C4-2B (cell line): ENCODE measurements around the gene HAUS1.
"Not testable (repeated sequence)": the region's sequence is repeated elsewhere in the genome, so short reads cannot be mapped to it uniquely, and the experiment has no call there.

Experiments
- H3K27ac ChIP-seq: fragments of 450-650 bp; 2 replicates; pipeline ENCODE4 v1.5.1; 2017
- ZFX ChIP-seq: fragments of 450-650 bp; IDR thresholded peaks from 2 replicates; pipeline ENCODE4 v1.6.1; 2017
- TF ChIP-seq, protein P1 (sequence below): fragments of 450-650 bp; conservative IDR thresholded peaks from 2 replicates; pipeline ENCODE4 v1.5.1; 2017; ENCODE audit warnings: mild to moderate bottlenecking

HAUS1 gene

DNA sequence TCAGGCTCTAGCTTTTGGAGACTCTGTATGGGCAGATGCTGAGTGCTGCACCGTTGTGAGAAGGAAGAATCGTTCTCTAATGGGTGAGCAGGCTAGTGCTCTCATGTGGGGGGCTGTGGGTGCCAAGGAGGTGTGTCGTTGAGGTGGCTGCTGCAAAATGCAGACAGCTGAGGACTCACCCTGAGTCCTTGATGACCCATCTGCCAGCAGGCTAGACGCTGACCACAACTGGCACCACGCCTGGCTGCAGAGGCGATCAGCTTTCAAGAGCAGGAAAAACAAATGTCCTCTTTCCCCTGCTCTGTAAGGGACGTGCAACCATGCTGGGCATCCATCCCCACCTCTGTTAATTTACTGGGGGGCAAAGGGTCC, 48.2 kb downstream of the HAUS1 start:
- no peak for TF ChIP-seq ZFX
- TF ChIP-seq, protein P1, sequence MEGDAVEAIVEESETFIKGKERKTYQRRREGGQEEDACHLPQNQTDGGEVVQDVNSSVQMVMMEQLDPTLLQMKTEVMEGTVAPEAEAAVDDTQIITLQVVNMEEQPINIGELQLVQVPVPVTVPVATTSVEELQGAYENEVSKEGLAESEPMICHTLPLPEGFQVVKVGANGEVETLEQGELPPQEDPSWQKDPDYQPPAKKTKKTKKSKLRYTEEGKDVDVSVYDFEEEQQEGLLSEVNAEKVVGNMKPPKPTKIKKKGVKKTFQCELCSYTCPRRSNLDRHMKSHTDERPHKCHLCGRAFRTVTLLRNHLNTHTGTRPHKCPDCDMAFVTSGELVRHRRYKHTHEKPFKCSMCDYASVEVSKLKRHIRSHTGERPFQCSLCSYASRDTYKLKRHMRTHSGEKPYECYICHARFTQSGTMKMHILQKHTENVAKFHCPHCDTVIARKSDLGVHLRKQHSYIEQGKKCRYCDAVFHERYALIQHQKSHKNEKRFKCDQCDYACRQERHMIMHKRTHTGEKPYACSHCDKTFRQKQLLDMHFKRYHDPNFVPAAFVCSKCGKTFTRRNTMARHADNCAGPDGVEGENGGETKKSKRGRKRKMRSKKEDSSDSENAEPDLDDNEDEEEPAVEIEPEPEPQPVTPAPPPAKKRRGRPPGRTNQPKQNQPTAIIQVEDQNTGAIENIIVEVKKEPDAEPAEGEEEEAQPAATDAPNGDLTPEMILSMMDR, result no peak
- H3K27ac ChIP-seq, result peak overlapping the region; percentile 43

DNA sequence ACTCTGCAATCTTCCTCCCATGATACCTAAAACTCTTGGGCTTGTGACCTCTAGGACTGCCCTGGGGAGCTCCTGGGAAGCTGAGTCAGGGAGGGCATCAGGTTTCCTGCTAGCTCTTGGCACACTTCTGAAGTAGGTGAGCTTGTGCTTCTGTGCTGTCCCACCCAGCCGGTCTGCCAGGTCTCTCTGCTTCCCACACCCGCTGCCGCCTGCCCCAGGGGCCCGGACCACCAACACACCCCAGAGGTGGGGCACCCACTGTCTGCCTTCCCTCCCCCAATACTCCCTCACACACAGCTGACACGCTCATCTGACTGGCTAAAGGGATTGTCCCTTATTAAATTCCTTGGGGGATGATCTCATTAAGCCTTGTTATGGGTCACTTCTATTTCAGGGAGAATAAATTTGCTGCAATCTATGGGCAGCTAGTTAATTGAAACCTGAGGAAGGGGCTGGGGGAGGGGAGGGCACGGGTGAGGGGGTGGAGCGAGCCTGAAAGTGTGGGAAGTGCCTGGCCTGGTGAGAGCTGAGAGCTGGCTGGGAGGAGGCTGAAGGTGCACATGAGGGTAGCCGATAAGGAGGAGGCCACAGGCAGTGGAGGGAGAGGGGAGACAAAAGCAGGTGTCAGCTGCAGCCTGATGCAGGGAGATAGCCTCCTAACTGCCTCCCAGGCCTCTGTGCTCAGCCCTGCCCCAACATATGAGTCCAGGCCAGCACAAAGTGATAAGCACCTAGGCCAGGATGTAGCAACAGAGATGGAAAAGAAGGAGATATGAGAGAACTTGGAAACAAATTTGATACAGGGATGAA, 48.8 kb downstream of the HAUS1 start:
- H3K27ac ChIP-seq, result peak overlapping the region; percentile 43
- TF ChIP-seq, protein P1, result no peak
- no peak for TF ChIP-seq ZFX

DNA sequence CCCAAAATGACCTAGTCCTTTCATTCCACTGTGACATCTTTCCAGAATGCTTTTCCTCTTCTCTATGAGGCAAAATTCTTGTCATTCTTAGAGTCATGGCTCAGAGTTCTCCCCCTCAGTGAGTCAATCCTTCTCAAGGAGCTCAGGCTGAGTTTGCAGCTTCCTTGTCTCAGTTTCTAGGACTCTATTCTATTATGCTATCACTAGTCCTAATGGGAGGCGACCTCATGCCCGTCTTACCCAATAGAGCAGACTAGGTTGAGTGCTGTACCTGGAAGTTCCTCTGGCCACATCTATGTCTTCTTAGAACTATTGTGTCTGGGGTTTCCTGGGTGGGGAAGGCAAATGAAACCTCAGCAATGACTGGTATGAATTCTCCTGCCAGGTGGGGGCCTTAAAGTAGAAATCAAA, 51.5 kb downstream of the HAUS1 start:
- TF ChIP-seq, protein P1, result no peak
- TF ChIP-seq ZFX, result no peak
- H3K27ac ChIP-seq, result no peak overlapping the region

DNA sequence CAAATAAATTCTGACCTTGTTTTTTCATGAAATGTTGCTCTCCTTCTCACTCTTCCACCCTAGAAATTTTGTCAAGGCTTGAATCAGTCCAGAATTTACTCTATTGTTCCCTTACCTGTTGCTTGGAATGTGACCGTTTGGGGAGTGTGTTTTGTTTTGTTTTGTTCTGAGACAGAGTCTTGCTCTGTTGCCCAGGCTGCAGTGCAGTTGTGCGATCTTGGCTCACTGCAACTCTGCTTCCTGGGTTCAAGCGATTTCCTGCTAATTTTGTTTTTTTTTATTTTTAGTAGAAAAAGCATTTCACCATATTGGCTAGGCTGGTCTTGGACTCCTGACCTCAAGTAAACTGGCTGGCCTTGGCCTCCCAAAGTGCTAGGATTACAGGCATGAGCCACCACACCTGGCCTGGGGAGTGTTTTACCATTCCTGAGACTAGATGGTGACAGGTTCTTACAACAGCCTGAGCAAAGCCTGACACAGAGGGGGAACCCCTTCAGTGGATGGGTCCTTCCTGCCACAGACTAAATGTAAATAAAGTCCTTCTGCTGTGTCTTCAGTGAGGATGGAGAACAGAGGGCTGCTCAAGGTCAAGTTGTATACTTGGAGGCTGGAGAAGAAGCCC, 52.0 kb downstream of the HAUS1 start:
- H3K27ac ChIP-seq, result no peak overlapping the region
- no peak for TF ChIP-seq ZFX
- TF ChIP-seq, protein P1, result no peak

DNA sequence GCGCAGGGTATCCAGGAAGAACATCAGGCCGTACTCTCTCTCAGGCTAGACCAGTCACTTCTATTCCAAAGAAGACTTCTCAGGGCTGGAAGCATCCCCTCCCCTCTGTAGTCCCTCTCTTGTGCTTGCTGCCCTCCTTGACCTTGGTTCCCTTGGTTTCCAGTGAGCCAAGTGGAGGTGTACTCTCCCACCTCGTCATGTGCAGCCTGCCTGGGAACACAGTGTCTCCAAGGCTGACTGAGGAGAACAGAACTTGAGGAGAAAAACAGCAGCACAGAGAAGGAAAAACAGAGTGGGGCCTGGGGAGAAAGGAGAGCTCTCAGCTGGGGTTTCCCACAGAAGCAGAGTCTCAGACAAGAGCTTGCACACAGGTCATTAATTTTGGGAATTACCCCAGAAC, 52.7 kb downstream of the HAUS1 start:
- no peak for TF ChIP-seq ZFX
- TF ChIP-seq, protein P1, result no peak
- no peak overlapping the region for H3K27ac ChIP-seq

DNA sequence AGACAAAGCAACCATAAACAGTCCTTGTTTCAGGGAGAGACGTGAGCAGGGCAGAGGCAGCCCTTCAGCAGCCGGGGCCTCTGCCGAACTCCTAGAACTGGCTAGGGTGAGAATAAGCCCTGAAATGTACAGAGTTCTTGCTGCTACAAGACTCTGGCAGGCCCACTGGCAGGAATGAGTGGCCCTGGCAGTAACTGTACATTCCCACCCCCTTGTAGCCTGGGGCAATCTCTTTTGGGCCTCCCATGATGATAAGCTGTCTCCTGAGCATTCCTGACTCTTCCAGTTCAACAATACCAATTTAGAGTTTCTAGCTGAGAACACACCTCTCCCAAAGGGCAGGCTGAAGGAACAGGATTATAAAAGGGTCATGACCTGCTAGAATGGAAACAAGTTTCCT, 54.3 kb downstream of the HAUS1 start:
- H3K27ac ChIP-seq, result no peak overlapping the region
- no peak for TF ChIP-seq ZFX
- TF ChIP-seq, protein P1, result no peak

DNA sequence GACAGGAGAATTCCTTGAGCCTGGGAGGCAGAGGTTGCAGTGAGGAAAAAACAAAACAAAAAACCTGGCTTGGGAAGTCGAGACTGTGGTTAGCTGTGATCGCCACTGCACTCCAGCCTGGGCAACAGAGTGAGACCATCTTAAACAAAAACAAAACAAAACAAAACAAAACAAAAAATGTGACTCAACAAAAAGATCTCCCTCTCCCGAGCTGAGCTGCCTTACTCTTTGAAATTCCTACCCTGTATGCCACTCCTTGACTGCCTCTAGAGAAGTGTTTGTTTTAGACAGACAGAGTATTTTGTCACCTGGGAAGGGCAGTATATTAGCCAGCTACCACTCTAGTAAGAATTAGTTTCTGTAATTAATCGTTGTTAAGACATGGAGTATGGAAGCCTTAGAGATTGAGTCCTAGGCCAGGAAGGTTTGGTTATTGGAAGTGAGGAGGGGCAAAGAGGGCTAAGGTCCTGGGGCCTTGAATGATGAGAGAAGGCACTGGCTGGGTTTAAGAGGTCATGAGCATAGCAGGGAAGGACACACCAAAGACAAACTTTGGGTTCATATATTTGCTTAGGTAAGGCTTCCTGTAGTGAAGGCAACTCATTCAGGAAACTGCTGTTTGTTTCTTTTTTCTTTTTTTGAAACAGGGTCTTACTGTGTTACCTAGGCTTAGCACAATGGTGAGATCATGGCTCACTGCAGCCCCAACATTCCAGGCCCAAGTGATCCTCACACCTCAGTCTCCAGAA, 56.0 kb downstream of the HAUS1 start:
- no peak overlapping the region for H3K27ac ChIP-seq

DNA sequence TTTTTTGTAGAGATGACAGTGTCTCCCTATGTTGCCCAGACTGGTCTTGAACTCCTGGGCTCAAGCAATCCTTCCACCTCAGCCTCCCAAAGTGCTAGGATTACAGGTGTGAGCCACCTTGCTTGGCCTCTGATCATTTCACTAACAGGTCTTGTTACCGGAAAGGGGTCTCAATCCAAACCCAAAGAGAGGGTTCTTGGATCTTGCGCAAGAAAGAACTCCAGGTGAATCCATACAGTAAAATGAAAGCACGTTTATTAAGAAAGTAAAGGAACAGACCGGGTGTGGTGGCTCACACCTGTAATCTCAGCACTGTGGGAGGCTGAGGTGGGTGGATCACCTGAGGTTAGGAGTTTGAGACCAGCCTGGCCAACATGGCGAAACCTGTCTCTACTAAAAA, 56.7 kb downstream of the HAUS1 start:
- H3K27ac ChIP-seq, result not testable (repeated sequence)

More for the DNA sequence above, 56.0 kb downstream of the HAUS1 start:
- TF ChIP-seq, protein P1, result no peak
- no peak for TF ChIP-seq ZFX
